Measurements from ENCODE around the gene CLDN19.

Gene CLDN19

DNA sequence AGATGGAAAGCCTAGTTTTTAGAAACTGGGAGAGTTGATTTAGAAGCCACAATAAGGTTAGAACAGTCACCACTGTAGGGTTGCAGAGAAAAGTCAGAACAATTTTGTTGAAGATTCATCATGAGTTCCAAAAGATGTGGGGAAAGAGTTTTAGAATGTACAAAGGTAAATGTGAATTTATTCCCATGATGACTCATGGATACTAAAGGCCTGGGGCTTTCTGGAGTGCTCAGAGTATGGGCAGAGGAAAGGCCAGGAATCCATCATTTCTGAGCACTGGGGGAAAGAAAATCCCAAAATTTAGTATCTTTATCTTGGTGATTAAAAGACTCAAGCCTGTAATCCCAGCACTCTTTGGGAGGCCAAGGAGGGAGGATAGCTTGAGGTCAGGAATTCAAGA is 40.0 kb downstream of the CLDN19 start:
- DNase-seq (ENCODE audit: low spot score), result no peak

DNA sequence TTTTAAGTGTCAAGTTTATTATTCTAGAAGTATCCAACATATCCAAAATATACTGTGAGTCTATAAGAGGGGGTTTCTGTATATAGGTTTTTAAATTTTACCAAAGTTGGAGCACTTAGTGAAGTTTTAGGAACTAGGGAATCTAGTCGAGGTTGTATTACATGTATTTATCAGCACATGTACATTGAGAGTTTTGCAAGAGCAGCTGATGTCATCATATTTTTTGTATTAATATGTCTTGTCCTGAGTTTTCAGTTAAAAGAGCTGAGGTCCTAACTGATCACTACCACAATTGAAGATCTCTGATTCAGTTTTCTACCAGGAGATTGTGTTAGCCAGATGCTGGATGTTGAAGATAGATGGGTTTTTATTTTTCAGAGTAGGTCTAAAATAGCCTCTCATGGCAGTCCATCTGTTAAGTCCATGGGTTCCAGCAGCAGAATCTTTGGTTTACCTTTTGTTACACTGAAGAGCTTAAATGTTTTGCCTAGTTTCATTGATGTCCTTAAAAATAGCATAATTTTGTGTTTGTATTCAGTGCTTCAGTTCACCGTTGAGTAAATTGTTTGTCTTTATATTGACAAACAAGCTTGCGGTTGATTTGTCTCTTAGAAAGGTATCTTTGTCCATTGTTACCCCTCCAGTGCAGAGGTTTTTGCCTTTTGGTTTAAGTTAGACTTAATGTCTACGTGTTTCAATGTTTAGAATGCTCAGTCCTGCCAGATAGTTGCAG is 41.8 kb downstream of the CLDN19 start:
- DNase-seq (ENCODE audit: low spot score), result no peak

DNA sequence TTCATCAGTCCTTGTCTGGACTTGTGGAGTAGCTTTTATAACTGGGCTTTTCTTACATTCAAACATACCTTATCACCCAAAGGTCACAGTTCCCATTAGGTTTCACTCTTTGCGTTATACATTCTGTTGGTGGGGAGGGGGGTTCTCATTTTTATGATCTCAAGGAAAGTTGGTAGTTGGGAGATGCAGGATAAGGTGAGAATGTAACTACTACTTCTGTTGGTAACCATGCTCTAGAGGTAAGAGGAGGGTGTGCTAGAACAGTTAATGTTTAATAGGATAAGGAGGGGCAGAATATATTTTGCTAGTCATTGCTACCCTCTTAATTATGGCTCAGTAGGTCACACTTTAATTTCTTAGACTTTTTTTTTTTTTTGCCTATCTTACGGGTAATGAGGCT is 47.1 kb downstream of the CLDN19 start:
- no peak for DNase-seq (ENCODE audit: low spot score)

DNA sequence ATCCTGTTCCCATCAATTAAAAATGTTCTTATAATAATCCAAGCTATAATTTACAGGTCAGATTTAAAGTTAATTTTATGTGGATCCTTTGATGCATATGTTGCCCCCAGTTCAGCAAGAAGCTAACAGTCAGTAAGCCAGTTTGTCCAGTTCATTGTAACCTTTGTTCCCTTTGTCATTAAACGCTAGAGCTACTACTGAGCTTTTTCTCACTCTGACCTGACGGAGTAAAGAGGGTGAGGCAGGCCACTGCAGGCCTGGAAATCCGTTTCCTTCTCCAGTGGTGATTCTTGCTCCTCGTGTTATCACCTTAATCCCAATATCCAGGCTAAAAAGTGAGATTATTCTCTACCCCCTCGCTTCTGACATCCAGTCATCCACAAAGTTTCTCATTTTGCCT is 47.6 kb downstream of the CLDN19 start:
- DNase-seq (ENCODE audit: low spot score), result no peak

DNA sequence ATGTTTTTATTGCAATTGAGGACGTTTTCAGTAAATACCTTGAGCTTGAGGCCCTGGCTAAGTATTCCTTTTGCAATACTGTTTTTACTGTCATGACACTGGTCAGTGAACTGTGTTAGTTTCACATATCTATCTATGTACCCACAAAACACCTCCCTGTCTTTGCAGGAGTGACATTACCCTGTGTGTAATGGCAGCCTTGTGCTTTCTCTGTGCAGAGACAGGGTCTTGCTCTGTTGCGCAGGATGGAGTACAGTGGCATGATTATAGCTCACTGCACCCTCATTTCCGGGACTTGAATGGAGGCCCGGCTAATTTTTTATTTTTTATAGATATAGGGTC is 48.9 kb downstream of the CLDN19 start:
- no peak for DNase-seq (ENCODE audit: low spot score)

DNA sequence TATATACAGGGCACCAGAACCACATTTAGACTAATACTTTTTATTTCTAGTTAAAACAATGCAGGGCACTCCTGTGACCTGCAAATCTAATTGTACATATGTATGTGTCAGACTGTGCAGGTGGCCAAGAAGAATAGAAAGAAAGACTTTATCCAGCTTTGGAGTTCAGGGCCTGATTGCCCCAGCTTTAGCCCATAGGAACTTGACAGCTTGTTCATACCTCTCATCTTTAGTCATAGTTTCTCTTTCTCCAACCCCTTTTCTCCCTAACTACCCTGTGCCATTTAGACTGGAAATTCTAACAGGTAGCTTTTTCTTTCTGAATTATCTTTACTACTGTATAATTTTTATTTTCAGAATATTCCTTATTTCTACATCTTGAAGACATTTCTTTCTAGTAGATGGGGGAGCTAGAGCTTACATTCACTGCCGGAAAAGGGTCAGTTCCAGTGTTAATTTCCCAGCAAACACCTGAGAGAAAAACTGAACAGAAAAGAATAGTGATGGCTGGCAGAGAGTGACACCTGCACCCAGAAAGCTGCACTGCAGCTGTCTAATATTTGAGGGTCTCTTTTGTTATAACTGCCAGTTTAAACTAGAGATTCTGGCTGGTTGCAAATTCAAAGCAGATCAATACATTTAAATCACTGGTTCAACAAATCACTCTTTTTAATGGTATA is 49.4 kb downstream of the CLDN19 start:
- no peak for DNase-seq (ENCODE audit: low spot score)

DNA sequence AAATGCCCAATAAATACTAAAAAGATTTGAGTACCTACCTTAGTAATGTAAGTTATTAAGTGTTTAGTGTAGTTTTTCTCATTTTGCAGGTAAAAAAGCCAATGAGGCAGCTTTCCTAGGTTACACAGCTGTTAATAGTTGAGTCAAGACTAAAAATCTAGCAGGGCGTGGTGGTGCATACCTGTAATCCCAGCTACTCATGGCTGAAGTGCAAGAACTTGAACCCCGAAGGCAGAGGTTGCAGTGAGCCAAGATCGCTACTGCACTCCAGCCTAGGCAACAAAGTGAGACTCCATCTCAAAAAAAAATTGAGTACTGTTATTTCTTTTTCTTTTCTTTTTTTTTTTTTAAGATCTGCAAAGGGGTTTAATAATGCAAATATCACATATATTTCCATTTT is 50.1 kb downstream of the CLDN19 start:
- no peak for DNase-seq (ENCODE audit: low spot score)

DNA sequence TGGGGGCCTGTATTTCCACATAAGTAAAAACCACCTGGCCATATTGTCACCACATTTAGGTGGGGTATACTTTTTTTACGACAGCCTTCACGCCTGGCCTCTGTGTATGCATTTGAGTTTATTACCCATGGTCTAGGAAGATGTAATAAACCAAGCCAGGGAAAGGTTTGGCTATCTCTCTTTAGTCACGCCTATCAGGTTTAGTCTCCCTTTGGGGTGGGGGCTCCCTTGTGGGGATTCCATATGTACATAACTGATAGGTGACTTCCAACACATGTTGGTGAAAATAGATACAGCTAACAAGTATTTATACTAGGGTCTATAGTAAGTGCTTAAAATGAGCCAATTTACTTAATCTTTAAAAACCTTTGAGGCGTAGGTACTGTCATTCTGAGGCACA is 53.6 kb downstream of the CLDN19 start:
- DNase-seq (ENCODE audit: low spot score), result no peak

DNA sequence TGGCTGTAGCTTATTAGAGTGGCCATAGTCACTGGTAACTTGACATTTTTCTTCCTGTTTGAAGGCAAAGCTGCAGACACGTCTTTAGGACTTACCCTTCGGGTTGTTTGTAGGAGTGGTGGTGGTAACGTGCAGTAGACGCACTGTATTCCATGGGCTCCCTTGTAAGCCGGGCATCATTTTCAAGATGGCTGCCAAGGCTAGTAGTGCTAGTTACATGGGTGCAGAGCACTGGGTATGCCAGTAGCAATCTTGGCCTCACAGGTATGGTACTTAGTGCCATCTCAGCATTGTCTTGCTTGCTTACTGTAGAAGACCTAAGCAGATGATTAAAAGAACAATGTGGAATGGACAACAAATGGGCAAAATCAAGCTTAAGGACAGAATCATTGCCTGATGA is 55.9 kb downstream of the CLDN19 start:
- no peak for DNase-seq (ENCODE audit: low spot score)

All from globus pallidus (tissue), 1 donor.